HepG2 (cell line): ENCODE data around the gene CGNL1. TPM values are rescaled to one million over a fixed set of nuclear protein-coding genes. Genes with fewer than 3 reads are reported as not detected.

Experiments
- ATAC-seq: fragments of 200-7000 bp; cut with Tn5 transposase; 3 replicates; pipeline ENCODE4 v1.9.1; 2020; ENCODE audit warnings: mild to moderate bottlenecking, moderate library complexity
- BruUV-seq: library from RNA; stranded (reverse); fragments of 400-500 nt; replicated peaks from 2 replicates; lab custom pipeline; 2021; lab: Mats Ljungman, UMichigan
- CTCF ChIA-PET: fragments of 300-600 bp; formaldehyde crosslinking; extraction: SDS; loops from one replicate; lab custom pipeline; 2021; ENCODE audit warnings: low total read pairs, inconsistent platforms, low intra/inter-chr PET ratio; lab: Yijun Ruan, JAX
- POLR2A ChIA-PET: fragments of 350-600 bp; sonication (Branson Sonifier 250); formaldehyde crosslinking; loops from one replicate; lab custom pipeline; 2020; ENCODE audit warnings: antibody characterized with exemption, inconsistent platforms; lab: Yijun Ruan, JAX
- DNase-seq: peaks from one replicate; pipeline ENCODE4 v3.0.0-alpha.2; 2015; ENCODE audit warnings: low spot score
- FAIRE-seq: peaks from 3 replicates; lab custom pipeline; 2011; peaks lifted over from hg19 to GRCh38; lab: Jason Lieb, UNC
- H2AFZ ChIP-seq: one replicate; pipeline ENCODE4 v1.6.1; 2011; ENCODE audit warnings: low read length, inconsistent platforms
- H3K27ac ChIP-seq: fragments of 300-600 bp; 3 replicates; pipeline ENCODE4 v1.8.0; 2011; ENCODE audit warnings: mixed run types, mild to moderate bottlenecking, mixed read lengths, low read length, inconsistent platforms; ENCODE audit not compliant: insufficient read depth; ENCODE audit errors: extremely low read length
- H3K27me3 ChIP-seq, 2 experiments: fragments of 200-600 bp in 1 of 2; 2 replicates in 1 of 2; 3 replicates in 1 of 2; pipeline versions ENCODE4 v1.6.0 to v1.8.0; 2011; ENCODE audit warnings: low read length in 2 of 2, mild to moderate bottlenecking in 2 of 2, moderate library complexity in 2 of 2, inconsistent platforms in 1 of 2; ENCODE audit not compliant: insufficient read depth in 2 of 2, control insufficient read depth in 1 of 2
- H3K36me3 ChIP-seq, 2 experiments: fragments of 200-600 bp in 1 of 2; replicated peaks in 1 of 2; 2 replicates in 1 of 2; 3 replicates in 1 of 2; pipeline versions ENCODE4 v1.5.1 to v1.8.0; 2011; ENCODE audit warnings: low read length in 2 of 2, inconsistent platforms in 1 of 2; ENCODE audit not compliant: insufficient read depth in 2 of 2, control insufficient read depth in 1 of 2
- H3K4me1 ChIP-seq: 2 replicates; pipeline ENCODE4 v1.5.1; 2012; ENCODE audit warnings: low read length, inconsistent platforms; ENCODE audit not compliant: insufficient read depth
- H3K4me2 ChIP-seq: 2 replicates; pipeline ENCODE4 v1.6.0; 2011; ENCODE audit warnings: low read depth, low read length, inconsistent platforms
- H3K4me3 ChIP-seq, 3 experiments: fragments of 200-600 bp in 1 of 3; sonication (generic), shearing (Covaris generic) in 1 of 3; replicated peaks in 1 of 3; 2 replicates each; pipeline ENCODE4 v1.5.1; 2011 to 2016; ENCODE audit warnings: low read length in 3 of 3, inconsistent platforms in 2 of 3, low read depth in 2 of 3, mild to moderate bottlenecking in 2 of 3, control low read depth in 1 of 3, mixed read lengths in 1 of 3; ENCODE audit not compliant: insufficient read depth in 1 of 3
- H3K79me2 ChIP-seq: one replicate; pipeline ENCODE4 v1.6.1; 2011; ENCODE audit warnings: low read length, inconsistent platforms; ENCODE audit not compliant: insufficient read depth
- H3K9ac ChIP-seq: 2 replicates; pipeline ENCODE4 v1.6.0; 2011; ENCODE audit warnings: mild to moderate bottlenecking, low read depth, low read length, inconsistent platforms; ENCODE audit not compliant: insufficient read depth
- H3K9me3 ChIP-seq: 2 replicates; pipeline ENCODE4 v1.5.1; 2012; ENCODE audit warnings: mild to moderate bottlenecking, low read length
- H4K20me1 ChIP-seq: 2 replicates; pipeline ENCODE4 v1.6.0; 2011; ENCODE audit warnings: inconsistent platforms, mild to moderate bottlenecking, low read length, moderate library complexity; ENCODE audit not compliant: insufficient read depth
- ARID2 ChIP-seq: sonication (generic); formaldehyde crosslinking; IDR thresholded peaks from 2 replicates; pipeline ENCODE4 v1.8.1; 2022; ENCODE audit warnings: mild to moderate bottlenecking, missing genetic modification reagents, borderline replicate concordance
- FOXA1 ChIP-seq, 2 experiments: fragments of 450-650 bp in 1 of 2; sonication (generic) in 1 of 2; formaldehyde crosslinking in 1 of 2; IDR thresholded peaks; 2 replicates each; pipeline versions ENCODE4 v1.4.0 to v1.6.1; 2016 to 2020; ENCODE audit warnings: missing genetic modification reagents in 1 of 2
- FOXA3 ChIP-seq: IDR thresholded peaks from 2 replicates; pipeline ENCODE4 v1.6.1; 2016; ENCODE audit warnings: missing genetic modification reagents, missing compliant biosample characterization
- GFI1 ChIP-seq: sonication (generic); formaldehyde crosslinking; IDR thresholded peaks from 2 replicates; pipeline ENCODE4 v1.5.0; 2020; ENCODE audit warnings: missing genetic modification reagents, mild to moderate bottlenecking, borderline replicate concordance
- SNAPC5 ChIP-seq: sonication (generic); formaldehyde crosslinking; IDR thresholded peaks from 2 replicates; pipeline ENCODE4 v1.8.1; 2023; ENCODE audit warnings: mild to moderate bottlenecking, missing genetic modification reagents, borderline replicate concordance
- ZFP36 ChIP-seq: fragments of 150-350 bp; IDR thresholded peaks from 2 replicates; pipeline ENCODE4 v1.6.1; 2018; ENCODE audit warnings: borderline replicate concordance, low read length, low read depth; ENCODE audit not compliant: partially characterized antibody
- ZNF138 ChIP-seq: sonication (generic); formaldehyde crosslinking; IDR thresholded peaks from 2 replicates; pipeline ENCODE4 v1.5.0; 2020; ENCODE audit warnings: mild to moderate bottlenecking, low read depth, missing genetic modification reagents
- ZNF160 ChIP-seq: sonication (generic); formaldehyde crosslinking; IDR thresholded peaks from 2 replicates; pipeline ENCODE4 v1.8.0; 2022; ENCODE audit warnings: mild to moderate bottlenecking, inconsistent platforms, missing genetic modification reagents
- ZNF274 ChIP-seq: sonication (generic); formaldehyde crosslinking; IDR thresholded peaks from 2 replicates; pipeline ENCODE4 v1.5.1; 2020; ENCODE audit warnings: mild to moderate bottlenecking, missing genetic modification reagents
- ZNF496 ChIP-seq: sonication (generic); formaldehyde crosslinking; IDR thresholded peaks from 2 replicates; pipeline ENCODE4 v1.8.1; 2023; ENCODE audit warnings: mild to moderate bottlenecking, moderate library complexity, missing genetic modification reagents; ENCODE audit not compliant: insufficient replicate concordance
- WGBS: methylation state at CpG from one replicate; pipeline ENCODE4 v1.1.6; 2017; ENCODE audit warnings: low lambda C conversion rate; 5-methylcytosine and 5-hydroxymethylcytosine counted together
- in situ Hi-C: cut with HindIII; loops from 2 replicates; pipeline ENCODE4 v1.10.0; 2017; ENCODE audit warnings: low pct_unique_long_range_greater_than_20kb; ENCODE audit not compliant: extremely low pct_ligation_motif_present
- intact Hi-C: fragments of 100-400 bp; cut with micrococcal nuclease; formaldehyde crosslinking; loops from one replicate; pipeline ENCODE4 v1.10.0; 2022; ENCODE audit not compliant: unreplicated experiment
- polyA plus RNA-seq, 8 experiments: library from polyadenylated mRNA; depleted of rRNA in 3 of 8; stranded (reverse) in 7 of 8; unstranded in 1 of 8; fragments of >200 nt; fragmentation: Illumina TruSeq in 4 of 8; extraction: Trizol in 4 of 8; gene quantifications; 2 replicates each; pipeline versions ENCODE4 v1.2.1 to v1.2.3, GENCODE V29; 2011 to 2016; ENCODE audit warnings: low read depth in 4 of 8, missing spikeins in 1 of 8, mixed read lengths in 1 of 8; ENCODE audit not compliant: insufficient read depth in 1 of 8
- total RNA-seq, 5 experiments: library from RNA; depleted of rRNA; stranded (reverse); fragments of >200 nt; fragmentation: Illumina TruSeq; extraction: Trizol; gene quantifications; 2 replicates each; pipeline ENCODE4 v1.2.3, GENCODE V29; 2016; ENCODE audit warnings: low read depth in 1 of 5

Gene CGNL1
- total and polyA plus RNA-seq, 2 of the 13 experiments (the other 11 are each of a cell fraction or from before 2014, with no cell fraction given), result 5.6 to 15.6 TPM

- TF ChIP-seq SNAPC5 (CRISPR knock-in tag) (no peak), ZNF138 (CRISPR knock-in tag) (no peak), GFI1 (CRISPR knock-in tag) (no peak), ZNF274 (CRISPR knock-in tag) (no peak)
These were observed 171.0 kb downstream of the CGNL1 start (continued) for GRCh38 chr15:57547243-57547755.

- in situ Hi-C loops (loop anchor here (25.0 kb wide), 3 partner anchors 386 to 1061 kb away; no protein-coding TSS in a partner anchor), intact Hi-C loops (no loop called here)
- ChIA-PET POLR2A (no interaction called here), CTCF (no interaction called here)
- peaks cover 23% of the 10 kb centered on the region for H3K4me1 ChIP-seq
- H2AFZ ChIP-seq, result no peak overlapping the region
- no peak overlapping the region for H3K9ac ChIP-seq
- DNase-seq (peak; percentile 33), ATAC-seq (peak; percentile 41; the same call in 1 of the 3 replicates), FAIRE-seq (no peak)
- no peak overlapping the region for H3K4me3 ChIP-seq
- H4K20me1 ChIP-seq, result no peaks in the 10 kb centered on the region
- no peaks in the 10 kb centered on the region for H3K27me3 ChIP-seq
- no peak overlapping the region for H3K27ac ChIP-seq
- WGBS, result 66% methylated on average over 2 of the region's 2 CpGs
- no peak for TF ChIP-seq ZFP36
- no peak for TF ChIP-seq ZNF160 (CRISPR knock-in tag)
- TF ChIP-seq FOXA1 (IDR thresholded peaks at IDR 0.05), result no peak
- peak; percentile 39; the same call in 1 of the 2 replicates for TF ChIP-seq FOXA1 (CRISPR knock-in tag; IDR thresholded peaks at IDR 0.05)
- peak; percentile 26; the same call in 1 of the 2 replicates for TF ChIP-seq FOXA3 (CRISPR knock-in tag)
- no peak for TF ChIP-seq ZNF496 (CRISPR knock-in tag)
- TF ChIP-seq ARID2 (CRISPR knock-in tag), result no peak
- H3K4me2 ChIP-seq, result no peak overlapping the region
- H3K79me2 ChIP-seq, result no peaks in the 10 kb centered on the region
- no peaks in the 10 kb centered on the region for H3K9me3 ChIP-seq
- H3K36me3 ChIP-seq, result peaks cover 6 to 25% of the 10 kb centered on the region in 2 experiments; a peak in 4 of 5 replicates
- no TSS peak for BruUV-seq
These were observed 172.0 kb downstream of the CGNL1 start for GRCh38 chr15:57548351-57548750.
